Effector memory CD8-positive, alpha-beta T cell (primary cell): ENCODE results near the gene HCAR3.
"Not testable (repeated sequence)": the region's sequence is repeated elsewhere in the genome, so short reads cannot be mapped to it uniquely, and the experiment has no call there.

Source experiments
- ATAC-seq: fragments of 150-1000 bp; cut with Tn5 transposase; replicated peaks from 2 replicates; pipeline ENCODE4 v1.10.0; 2021; ENCODE audit warnings: mild to moderate bottlenecking, moderate library complexity
- DNase-seq, 3 experiments: peaks; one replicate each; pipeline ENCODE4 v3.0.0; 2021
- H3K27ac Mint-ChIP-seq, 2 donors: one replicate each; pipeline ENCODE4 v1.8.0; 2022; ENCODE audit warnings: mild to moderate bottlenecking in 2 of 2, mixed read lengths in 2 of 2, moderate library complexity in 2 of 2
- H3K27me3 Mint-ChIP-seq, 2 donors: one replicate each; pipeline ENCODE4 v1.8.0; 2022; ENCODE audit warnings: mixed read lengths in 2 of 2
- H3K36me3 Mint-ChIP-seq: one replicate; pipeline ENCODE4 v1.8.0; 2022; ENCODE audit warnings: mild to moderate bottlenecking, moderate library complexity, mixed read lengths; ENCODE audit not compliant: insufficient read depth
- H3K4me1 Mint-ChIP-seq, 2 donors: one replicate each; pipeline ENCODE4 v1.8.0; 2022; ENCODE audit warnings: low read depth in 2 of 2, mixed read lengths in 2 of 2
- H3K4me3 Mint-ChIP-seq, 2 donors: one replicate each; pipeline ENCODE4 v1.8.0; 2022; ENCODE audit warnings: mild to moderate bottlenecking in 2 of 2, mixed read lengths in 2 of 2, moderate library complexity in 2 of 2
- H3K9me3 Mint-ChIP-seq, 2 donors: one replicate each; pipeline ENCODE4 v1.8.0; 2022; ENCODE audit warnings: mixed read lengths in 2 of 2
- total RNA-seq, 9 experiments: gene quantifications; one replicate each; lab custom pipeline; 2026; lab: John Stamatoyannopoulos, UW

HCAR3 gene
- total RNA-seq, result 0 to 0.07 (median 0) reads per million in 9 experiments

DNA sequence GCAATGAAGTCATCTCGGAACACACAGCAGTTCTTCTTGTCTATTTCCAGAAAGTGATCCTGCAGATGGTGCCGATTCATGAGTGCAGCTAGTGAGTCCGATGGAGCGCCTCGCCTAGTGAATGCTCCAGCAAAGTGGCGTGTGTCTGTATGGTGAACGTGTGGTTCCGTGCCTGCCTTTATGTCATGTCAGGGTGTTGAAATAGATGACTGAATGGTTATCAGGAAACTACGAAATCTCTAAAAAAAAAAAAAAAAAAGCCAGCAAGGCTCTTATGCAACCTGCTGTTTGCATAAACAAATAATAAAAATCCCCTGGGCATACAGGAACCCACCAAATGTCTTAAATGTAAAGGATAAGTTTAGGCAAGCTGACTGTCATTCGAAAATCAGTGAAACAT lies at the start of gene HCAR3:
Gene HCAR3, minus strand, starts transcription at position 154 of the 400 bp plus-strand sequence. Its CDS starts 74 bp downstream, at position 80.
- DNase-seq, H3K4me3 Mint-ChIP-seq, H3K4me1 Mint-ChIP-seq, H3K27ac Mint-ChIP-seq, H3K36me3 Mint-ChIP-seq, H3K9me3 Mint-ChIP-seq, ATAC-seq: not testable (repeated sequence)
- H3K27me3 Mint-ChIP-seq, result peaks cover 16 to 37% of the 10 kb centered on the region in 2 donors

DNA sequence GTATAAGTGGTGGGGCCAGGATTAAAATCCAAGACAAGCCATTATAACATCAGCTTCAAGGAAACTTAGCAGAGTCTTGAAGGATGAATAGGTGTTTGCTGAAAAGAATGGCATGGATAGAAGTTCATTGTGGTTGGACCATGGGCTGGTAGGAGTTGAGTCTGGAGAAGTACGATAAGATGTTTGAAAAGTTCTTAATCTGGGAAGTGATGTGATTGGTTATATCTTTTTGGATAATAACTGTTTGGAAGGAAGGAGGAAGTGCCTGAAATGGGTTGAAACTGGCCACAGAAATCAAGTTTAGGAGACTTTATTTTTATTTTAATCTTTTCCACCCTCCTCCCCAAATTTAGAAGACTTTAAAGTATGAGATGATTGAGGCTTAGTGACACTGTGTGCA lies 41.0 kb upstream of the HCAR3 start:
- peaks cover 78% of the 10 kb centered on the region for H3K36me3 Mint-ChIP-seq
- no peak overlapping the region for H3K4me3 Mint-ChIP-seq
- H3K4me1 Mint-ChIP-seq, result peaks cover 27 to 35% of the 10 kb centered on the region in 2 donors
- ATAC-seq (no peak), DNase-seq (no peak)
- H3K27me3 Mint-ChIP-seq, result no peaks in the 10 kb centered on the region
- H3K9me3 Mint-ChIP-seq, result no peaks in the 10 kb centered on the region
- peak overlapping the region in 1 of 2 donors; percentile 56 for H3K27ac Mint-ChIP-seq

- no peak for ATAC-seq
- Mint-ChIP-seq H3K27me3 (no peaks in the 10 kb centered on the region), H3K36me3 (peaks cover 58% of the 10 kb centered on the region), H3K4me1 (peaks cover 25 to 35% of the 10 kb centered on the region in 2 donors), H3K9me3 (no peaks in the 10 kb centered on the region), H3K27ac (no peak overlapping the region), H3K4me3 (no peak overlapping the region)
- DNase-seq, result no peak
These were observed 38.2 kb upstream of the HCAR3 start for GRCh38 chr12:122754790-122755189.

DNA sequence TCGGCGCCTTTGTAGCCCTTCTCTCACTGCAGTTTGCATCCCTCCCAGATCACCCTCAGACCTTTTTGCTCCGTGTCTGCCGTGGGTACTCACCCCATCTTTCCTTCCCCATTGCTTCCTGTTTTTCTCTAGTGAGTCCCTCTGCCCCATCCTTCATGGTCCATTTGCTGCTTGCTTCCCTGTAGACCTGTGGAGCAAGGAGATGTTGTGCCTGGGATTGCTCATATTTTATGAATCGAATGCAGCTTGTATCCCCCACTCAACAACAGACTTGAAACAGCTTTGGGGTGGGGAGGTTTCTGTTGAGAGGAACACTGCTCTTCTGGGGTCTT lies 36.7 kb upstream of the HCAR3 start:
- H3K4me1 Mint-ChIP-seq, result peaks cover 25 to 35% of the 10 kb centered on the region in 2 donors
- no peaks in the 10 kb centered on the region for H3K9me3 Mint-ChIP-seq
- no peak for ATAC-seq
- DNase-seq, result no peak
- H3K4me3 Mint-ChIP-seq, result peak overlapping the region; percentile 93 to 95
- H3K36me3 Mint-ChIP-seq, result peaks cover 44% of the 10 kb centered on the region
- no peaks in the 10 kb centered on the region for H3K27me3 Mint-ChIP-seq
- peak overlapping the region; percentile 93 to 97 for H3K27ac Mint-ChIP-seq

DNA sequence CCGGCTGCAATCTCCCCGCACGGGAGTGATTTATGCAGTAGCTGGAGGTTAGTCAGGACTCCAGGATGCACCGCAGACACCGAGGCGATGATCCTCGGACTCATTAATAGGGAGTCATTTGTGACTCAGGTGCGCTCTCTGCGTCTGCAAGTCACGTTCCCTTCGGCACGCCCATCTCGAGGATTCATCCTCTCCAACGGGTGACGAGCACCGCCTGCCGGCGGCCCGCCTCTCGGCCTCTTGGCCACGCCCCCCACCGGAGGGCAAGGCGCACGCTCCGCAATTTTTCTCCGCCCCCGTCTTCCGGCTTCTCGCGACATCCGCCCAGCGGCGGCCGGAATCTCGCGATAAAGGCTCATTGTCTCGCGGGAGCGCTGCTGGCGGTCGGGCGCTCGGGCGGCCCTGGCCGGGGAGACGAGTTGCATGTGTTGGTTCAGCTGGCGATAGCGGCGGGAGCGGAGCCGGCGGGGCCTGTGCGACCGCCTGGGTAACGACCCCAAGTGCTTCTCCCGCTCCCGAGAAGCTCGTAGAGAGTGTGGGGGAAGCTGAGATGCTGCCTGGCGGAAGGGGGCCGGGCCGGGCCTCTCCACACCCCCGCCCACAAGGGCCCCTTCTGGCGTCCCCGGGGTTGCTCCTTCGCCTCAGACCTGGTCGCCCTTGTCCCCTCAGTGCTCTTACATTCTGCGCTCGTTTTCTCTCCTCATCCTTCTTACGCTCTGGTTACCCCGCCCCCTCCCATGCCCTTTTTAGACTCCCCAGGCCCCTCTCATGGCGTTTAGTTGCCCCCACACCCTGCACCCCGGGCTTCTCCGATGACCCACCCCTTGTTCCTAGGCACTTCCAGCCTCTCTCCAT lies 36.1 kb upstream of the HCAR3 start, which contains the start of gene DENR:
Gene DENR, plus strand, starts transcription at position 361 of the 855 bp plus-strand sequence. CDS start 878 bp downstream, outside the sequence.
- no peaks in the 10 kb centered on the region for H3K27me3 Mint-ChIP-seq
- DNase-seq, result peak; percentile 99 to 100 (median 100)
- H3K27ac Mint-ChIP-seq, result peak within 1 kb of the TSS; percentile 93 to 97
- no peaks in the 10 kb centered on the region for H3K9me3 Mint-ChIP-seq
- H3K36me3 Mint-ChIP-seq, result peaks cover 38% of the 10 kb centered on the region
- peaks cover 25 to 35% of the 10 kb centered on the region in 2 donors for H3K4me1 Mint-ChIP-seq
- ATAC-seq, result peak; percentile 92
- H3K4me3 Mint-ChIP-seq, result peak within 1 kb of the TSS; percentile 93 to 95

DNA sequence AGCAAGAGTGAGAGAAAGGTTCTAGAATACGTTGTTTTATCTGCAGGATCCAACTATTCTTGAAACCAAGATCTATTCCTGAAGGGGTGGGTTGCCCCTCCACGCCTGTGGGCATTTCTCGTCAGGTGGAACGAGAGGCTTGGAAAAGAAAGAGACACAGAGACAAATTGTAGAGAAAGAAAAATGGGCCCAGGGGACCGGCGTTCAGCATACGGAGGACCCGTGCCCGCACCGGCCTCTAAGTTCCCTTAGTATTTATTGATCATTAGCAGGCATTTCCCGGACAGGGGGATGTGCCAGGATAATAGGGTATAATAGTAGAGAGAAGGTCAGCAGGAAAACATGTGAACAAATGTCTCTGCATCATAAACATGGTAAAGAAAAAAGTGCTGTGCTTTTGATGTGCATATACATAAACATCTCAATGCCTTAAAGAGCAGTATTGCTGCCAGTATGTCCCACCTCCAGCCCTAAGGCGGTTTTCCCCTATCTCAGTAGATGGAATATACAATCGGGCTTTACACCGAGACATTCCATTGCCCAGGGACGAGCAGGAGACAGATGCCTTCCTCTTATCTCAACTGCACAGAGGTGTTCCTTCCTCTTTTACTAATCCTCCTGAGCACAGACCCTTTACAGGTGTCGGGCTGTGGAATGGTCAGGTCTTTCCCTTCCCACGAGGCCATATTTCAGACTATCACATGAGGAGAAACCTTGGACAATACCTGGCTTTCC lies 34.3 kb upstream of the HCAR3 start:
- Mint-ChIP-seq H3K4me1 (peaks cover 18% of the 10 kb centered on the region in 2 donors), H3K27ac (peak overlapping the region in 1 of 2 donors; percentile 97), H3K4me3 (peak overlapping the region; percentile 93 to 95), H3K36me3 (peaks cover 32% of the 10 kb centered on the region)
- not testable (repeated sequence) for ATAC-seq, H3K27me3 Mint-ChIP-seq, H3K9me3 Mint-ChIP-seq, DNase-seq

DNA sequence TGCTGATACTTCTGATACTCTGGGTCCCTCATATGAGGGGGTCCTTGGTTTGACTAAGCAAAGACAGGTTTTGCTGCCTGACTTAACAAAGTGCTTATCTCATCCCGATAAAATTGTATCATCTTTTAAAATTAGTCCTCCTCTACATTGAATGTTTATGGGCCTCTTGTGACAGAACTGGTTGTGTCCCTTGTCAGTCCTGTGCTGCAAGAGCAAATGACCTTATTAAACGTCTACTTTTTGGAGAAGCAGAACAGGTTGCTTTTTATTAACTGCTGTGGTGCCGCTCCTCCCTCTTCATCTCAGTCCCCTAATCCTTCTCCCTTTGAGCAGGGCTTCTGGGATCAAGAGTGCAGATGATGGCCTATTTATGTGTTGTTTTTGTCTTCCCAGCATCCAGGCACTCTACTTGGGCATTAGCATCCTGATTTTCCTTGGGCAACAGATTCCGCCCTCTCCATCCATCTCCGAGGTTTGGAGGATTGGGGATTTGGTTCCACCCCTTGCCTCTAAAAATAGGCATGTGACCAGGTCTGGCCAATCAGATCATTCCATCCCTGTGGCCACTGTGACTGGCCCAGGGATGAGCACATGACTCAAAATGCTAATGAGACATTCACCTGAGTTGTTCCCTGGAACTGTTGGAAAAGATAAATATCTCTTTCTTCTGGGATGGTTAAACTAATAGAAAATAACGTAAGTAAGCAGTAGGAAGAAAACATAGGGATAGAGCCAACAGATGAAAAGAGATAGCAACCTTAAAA lies 33.1 kb upstream of the HCAR3 start:
- no peaks in the 10 kb centered on the region for H3K9me3 Mint-ChIP-seq
- ATAC-seq (no peak), DNase-seq (no peak)
- no peak overlapping the region for H3K4me3 Mint-ChIP-seq
- peaks cover 11 to 13% of the 10 kb centered on the region in 2 donors for H3K4me1 Mint-ChIP-seq
- no peaks in the 10 kb centered on the region for H3K27me3 Mint-ChIP-seq
- peaks cover 21% of the 10 kb centered on the region for H3K36me3 Mint-ChIP-seq
- no peak overlapping the region for H3K27ac Mint-ChIP-seq

DNA sequence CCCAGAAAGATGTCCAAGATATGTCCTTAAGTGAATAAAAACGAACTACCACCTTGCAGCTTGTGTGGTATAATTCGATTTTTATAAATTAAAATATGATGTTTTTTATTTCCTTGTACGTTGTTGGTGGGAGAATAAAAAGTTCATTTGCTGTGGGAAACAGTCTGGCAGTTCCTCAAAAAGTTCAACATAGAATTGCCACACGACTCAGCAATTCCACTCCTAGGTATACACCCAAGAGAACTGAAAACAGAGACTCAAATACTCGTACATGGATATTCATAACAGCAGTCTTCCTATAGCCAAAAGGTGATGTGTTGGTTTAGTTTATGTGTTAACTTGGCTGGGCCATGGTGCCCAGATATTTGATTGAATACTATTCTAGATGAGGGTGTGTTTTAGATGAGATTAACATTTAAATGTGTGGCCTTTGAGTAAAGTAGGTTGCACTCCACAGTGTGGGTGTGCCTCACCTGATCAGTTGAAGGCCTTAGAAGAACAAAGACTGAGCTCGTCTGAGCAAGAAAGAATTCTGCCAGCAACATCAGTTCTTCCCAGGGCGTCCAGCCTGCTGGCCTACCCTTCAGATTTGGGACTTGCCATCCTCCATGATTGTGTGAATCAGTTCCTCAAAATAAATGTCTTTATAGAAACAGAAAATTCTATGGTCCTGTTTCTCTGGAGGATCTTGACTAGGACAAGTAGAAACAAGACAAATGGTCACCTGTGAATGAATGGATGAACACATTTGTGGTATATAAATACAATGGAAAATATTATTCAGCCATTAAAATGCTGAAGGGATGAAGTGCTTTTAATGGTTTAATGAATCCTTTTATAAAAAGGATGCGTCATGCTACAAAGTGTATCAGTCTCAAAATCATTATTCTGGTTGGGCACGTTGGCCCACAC lies 30.9 kb upstream of the HCAR3 start:
- Mint-ChIP-seq H3K4me3 (no peak overlapping the region), H3K4me1 (no peaks in the 10 kb centered on the region), H3K9me3 (no peaks in the 10 kb centered on the region), H3K27ac (no peak overlapping the region), H3K27me3 (no peaks in the 10 kb centered on the region), H3K36me3 (peaks cover under 1% of the 10 kb centered on the region)
- no peak for ATAC-seq
- no peak for DNase-seq

DNA sequence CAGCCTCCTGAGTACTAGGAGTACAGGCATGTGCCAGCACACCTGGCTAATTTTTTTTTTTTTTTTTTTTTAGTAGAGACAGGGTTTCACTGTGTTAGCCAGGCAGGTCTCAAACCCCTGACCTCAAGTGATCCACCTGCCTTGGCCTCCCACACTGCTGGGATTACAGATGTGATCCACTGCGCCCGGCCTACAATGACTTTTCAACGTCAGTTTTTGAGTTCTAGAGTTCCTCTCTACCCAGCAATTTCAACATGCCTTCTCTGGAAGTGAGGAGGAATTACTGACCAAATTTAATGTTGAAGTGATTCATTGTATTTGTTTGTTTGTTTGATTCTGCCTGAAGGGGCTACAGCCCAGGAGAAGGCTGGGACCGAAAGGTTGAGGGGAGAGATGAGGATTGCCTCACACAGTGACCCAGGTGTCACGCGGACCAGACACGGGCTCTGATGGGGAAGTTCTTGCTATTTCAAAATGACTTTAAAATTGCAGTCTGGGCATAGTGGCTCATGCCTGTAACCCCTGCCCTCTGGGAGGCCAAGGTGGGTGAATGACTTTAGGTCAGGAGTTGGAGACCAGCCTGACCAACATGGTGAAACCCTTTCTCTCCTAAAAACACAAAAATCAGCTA lies 27.4 kb upstream of the HCAR3 start:
- Mint-ChIP-seq H3K9me3 (no peaks in the 10 kb centered on the region), H3K4me1 (no peaks in the 10 kb centered on the region), H3K36me3 (no peaks in the 10 kb centered on the region), H3K27me3 (no peaks in the 10 kb centered on the region), H3K27ac (no peak overlapping the region), H3K4me3 (no peak overlapping the region)
- DNase-seq (no peak), ATAC-seq (no peak)

GRCh38 chr12:122740351-122740750 lies 23.7 kb upstream of the HCAR3 start:
- H3K27me3 Mint-ChIP-seq, result no peaks in the 10 kb centered on the region
- H3K27ac Mint-ChIP-seq, result no peak overlapping the region
- ATAC-seq, result no peak
- no peaks in the 10 kb centered on the region for H3K9me3 Mint-ChIP-seq
- no peaks in the 10 kb centered on the region for H3K4me1 Mint-ChIP-seq
- DNase-seq, result no peak
- H3K36me3 Mint-ChIP-seq, result no peaks in the 10 kb centered on the region
- H3K4me3 Mint-ChIP-seq, result no peak overlapping the region

DNA sequence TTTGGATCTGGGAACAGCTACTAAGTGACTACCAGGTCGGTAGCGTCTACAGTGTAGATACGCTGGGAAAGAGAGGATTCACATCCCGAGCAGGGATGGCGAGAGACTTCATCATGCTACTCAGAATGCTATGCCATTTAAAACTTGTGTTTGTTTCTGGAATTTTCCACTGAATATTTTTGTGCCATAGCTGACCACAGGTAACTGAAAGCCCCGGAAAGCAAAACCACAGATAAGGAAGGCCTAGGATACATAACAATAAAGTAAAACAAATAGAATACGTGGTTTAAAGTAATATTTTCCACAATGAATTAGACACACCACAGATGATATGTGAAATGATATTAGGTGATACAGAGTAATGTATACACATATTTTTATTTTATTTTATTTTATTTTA lies 22.0 kb upstream of the HCAR3 start:
- Mint-ChIP-seq H3K27ac (no peak overlapping the region), H3K4me1 (no peaks in the 10 kb centered on the region), H3K9me3 (no peaks in the 10 kb centered on the region), H3K27me3 (peaks cover 0 to 4% of the 10 kb centered on the region in 2 donors), H3K36me3 (no peaks in the 10 kb centered on the region), H3K4me3 (no peak overlapping the region)
- DNase-seq, result no peak
- no peak for ATAC-seq

DNA sequence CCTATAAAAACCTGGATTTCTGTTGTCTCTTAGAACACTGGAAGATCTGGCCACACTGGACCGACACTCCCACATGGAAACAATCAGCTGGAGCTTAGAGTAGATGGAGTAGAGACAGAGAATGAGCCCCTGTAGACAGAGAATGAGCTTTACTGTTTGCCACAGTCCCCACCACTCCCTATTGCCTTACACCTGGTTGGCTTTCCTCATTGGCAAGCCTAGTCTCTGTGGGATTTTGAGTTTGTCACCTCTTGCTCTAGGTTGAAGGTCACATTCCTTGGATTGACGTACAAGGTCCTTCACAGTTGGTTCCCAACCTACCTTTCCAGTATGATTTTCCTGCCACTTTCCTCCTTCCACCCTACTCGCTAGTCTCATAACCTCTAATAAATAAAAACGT lies 16.0 kb upstream of the HCAR3 start:
- Mint-ChIP-seq H3K36me3 (no peaks in the 10 kb centered on the region), H3K27ac (no peak overlapping the region)
- ATAC-seq, result no peak

More for the DNA sequence above, 16.0 kb upstream of the HCAR3 start:
- peaks cover 0 to 1% of the 10 kb centered on the region in 2 donors for H3K4me1 Mint-ChIP-seq
- H3K4me3 Mint-ChIP-seq, result no peak overlapping the region
- no peak for DNase-seq
- H3K27me3 Mint-ChIP-seq, result peaks cover 25 to 41% of the 10 kb centered on the region in 2 donors
- no peaks in the 10 kb centered on the region for H3K9me3 Mint-ChIP-seq
